Osteocyte (in vitro differentiated cells): ENCODE measurements around the gene COQ8B. TPM values are rescaled to one million over a fixed set of nuclear protein-coding genes. Genes with fewer than 3 reads are reported as not detected.
"Not testable (repeated sequence)": the region's sequence is repeated elsewhere in the genome, so short reads cannot be mapped to it uniquely, and the experiment has no call there.

Experiments
- DNase-seq: peaks from one replicate; pipeline ENCODE4 v3.0.0; 2021; ENCODE audit warnings: mixed read lengths; ENCODE audit not compliant: unreplicated experiment; ENCODE audit errors: extremely low spot score
- H3K27ac Mint-ChIP-seq: one replicate; pipeline ENCODE4 v1.8.0; 2021; ENCODE audit warnings: mild to moderate bottlenecking, mixed read lengths; ENCODE audit not compliant: unreplicated experiment
- H3K27me3 Mint-ChIP-seq: one replicate; pipeline ENCODE4 v1.8.0; 2021; ENCODE audit warnings: mixed read lengths; ENCODE audit not compliant: unreplicated experiment
- H3K36me3 Mint-ChIP-seq: one replicate; pipeline ENCODE4 v1.8.0; 2021; ENCODE audit warnings: mixed read lengths; ENCODE audit not compliant: unreplicated experiment
- H3K4me1 Mint-ChIP-seq: one replicate; pipeline ENCODE4 v1.8.0; 2021; ENCODE audit warnings: mixed read lengths; ENCODE audit not compliant: unreplicated experiment
- H3K4me3 Mint-ChIP-seq: one replicate; pipeline ENCODE4 v1.8.0; 2021; ENCODE audit warnings: mild to moderate bottlenecking, moderate library complexity, mixed read lengths; ENCODE audit not compliant: unreplicated experiment
- H3K9me3 Mint-ChIP-seq: one replicate; pipeline ENCODE4 v1.8.0; 2021; ENCODE audit warnings: mixed read lengths; ENCODE audit not compliant: unreplicated experiment
- total RNA-seq: library from RNA; stranded (reverse); gene quantifications from 2 replicates; pipeline ENCODE4 v1.2.1, GENCODE V29; 2021
- TF ChIP-seq, protein P1 (sequence below): fragments of 200-600 bp; sonication (generic); IDR thresholded peaks from 2 replicates; pipeline ENCODE4 v1.5.0; 2021; ENCODE audit warnings: antibody characterized with exemption, mild to moderate bottlenecking, moderate library complexity

Gene COQ8B
- total RNA-seq, 1 donor from 2014 or later = 42.0 TPM

DNA sequence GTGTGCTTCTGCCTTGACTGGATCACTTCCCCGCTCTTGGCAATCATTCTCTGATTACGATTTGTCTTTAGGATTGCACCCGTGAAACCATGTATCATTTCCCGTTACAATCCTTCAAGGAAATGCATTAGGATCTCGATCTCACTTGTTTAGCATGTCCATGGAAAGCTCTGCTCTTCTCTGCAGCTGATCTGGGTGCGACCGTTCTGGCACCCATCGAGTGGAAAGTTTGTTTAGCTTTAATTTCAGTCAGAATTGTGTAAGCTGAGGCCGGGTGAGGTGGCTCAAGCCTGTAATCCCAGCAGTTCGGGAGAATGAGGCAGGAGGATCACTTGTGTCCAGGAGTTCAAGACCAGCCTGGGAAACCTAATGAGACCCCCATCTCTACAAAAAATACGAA lies 57.1 kb downstream of the COQ8B start:
- Mint-ChIP-seq H3K9me3 (no peaks in the 10 kb centered on the region), H3K4me3 (no peak overlapping the region), H3K27ac (no peak overlapping the region), H3K4me1 (peaks cover 14% of the 10 kb centered on the region), H3K36me3 (no peaks in the 10 kb centered on the region), H3K27me3 (peaks cover 3% of the 10 kb centered on the region)
- no peak for DNase-seq
- TF ChIP-seq, protein P1, sequence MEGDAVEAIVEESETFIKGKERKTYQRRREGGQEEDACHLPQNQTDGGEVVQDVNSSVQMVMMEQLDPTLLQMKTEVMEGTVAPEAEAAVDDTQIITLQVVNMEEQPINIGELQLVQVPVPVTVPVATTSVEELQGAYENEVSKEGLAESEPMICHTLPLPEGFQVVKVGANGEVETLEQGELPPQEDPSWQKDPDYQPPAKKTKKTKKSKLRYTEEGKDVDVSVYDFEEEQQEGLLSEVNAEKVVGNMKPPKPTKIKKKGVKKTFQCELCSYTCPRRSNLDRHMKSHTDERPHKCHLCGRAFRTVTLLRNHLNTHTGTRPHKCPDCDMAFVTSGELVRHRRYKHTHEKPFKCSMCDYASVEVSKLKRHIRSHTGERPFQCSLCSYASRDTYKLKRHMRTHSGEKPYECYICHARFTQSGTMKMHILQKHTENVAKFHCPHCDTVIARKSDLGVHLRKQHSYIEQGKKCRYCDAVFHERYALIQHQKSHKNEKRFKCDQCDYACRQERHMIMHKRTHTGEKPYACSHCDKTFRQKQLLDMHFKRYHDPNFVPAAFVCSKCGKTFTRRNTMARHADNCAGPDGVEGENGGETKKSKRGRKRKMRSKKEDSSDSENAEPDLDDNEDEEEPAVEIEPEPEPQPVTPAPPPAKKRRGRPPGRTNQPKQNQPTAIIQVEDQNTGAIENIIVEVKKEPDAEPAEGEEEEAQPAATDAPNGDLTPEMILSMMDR = no peak

DNA sequence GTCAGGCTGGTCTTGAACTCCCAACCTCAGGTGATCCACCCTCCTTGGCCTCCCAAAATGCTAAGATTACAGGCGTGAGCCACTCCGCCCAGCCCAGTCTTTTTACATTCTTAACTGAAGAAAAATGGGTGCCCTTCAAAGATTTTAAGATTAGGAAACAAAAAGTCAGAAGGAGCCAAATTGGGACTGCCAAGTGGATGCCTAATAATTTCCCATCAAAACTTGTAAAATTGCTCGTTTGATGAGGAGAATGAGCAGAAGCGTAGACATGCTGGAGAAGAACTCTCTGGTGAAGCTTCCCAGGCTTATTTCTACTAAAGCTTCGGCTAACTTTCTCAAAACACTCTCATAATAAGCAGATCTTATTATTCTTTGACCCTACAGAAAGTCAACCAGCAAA lies 57.6 kb downstream of the COQ8B start:
- DNase-seq = no peak
- Mint-ChIP-seq H3K4me1 (peaks cover 14% of the 10 kb centered on the region), H3K27me3 (peaks cover 3% of the 10 kb centered on the region), H3K27ac (no peak overlapping the region), H3K36me3 (no peaks in the 10 kb centered on the region), H3K4me3 (no peak overlapping the region), H3K9me3 (no peaks in the 10 kb centered on the region)
- TF ChIP-seq, protein P1 = no peak

DNA sequence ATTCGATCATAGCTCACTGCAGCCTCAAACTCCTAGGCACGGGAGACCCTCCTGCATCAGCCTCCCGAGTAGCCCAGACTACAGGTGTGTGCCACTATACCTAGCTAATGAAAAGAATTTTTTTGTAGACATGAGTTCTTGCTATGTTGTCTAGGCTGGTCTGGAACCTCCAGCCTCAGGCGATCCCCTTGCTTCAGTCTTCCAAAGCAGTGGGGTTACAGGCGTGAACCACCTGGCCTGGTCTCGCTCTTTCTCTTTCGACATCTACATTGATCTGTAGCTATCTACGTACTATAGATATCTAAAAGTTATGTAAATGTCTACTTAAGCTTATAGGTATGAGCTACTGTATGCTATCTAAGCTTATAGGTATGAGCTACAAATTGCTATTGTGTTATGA lies 58.7 kb downstream of the COQ8B start:
- peaks cover 3% of the 10 kb centered on the region for H3K27me3 Mint-ChIP-seq

GRCh38 chr19:40655684-40656083 lies 61.0 kb downstream of the COQ8B start:
- H3K9me3 Mint-ChIP-seq, DNase-seq, H3K4me3 Mint-ChIP-seq, H3K27me3 Mint-ChIP-seq, H3K27ac Mint-ChIP-seq, H3K36me3 Mint-ChIP-seq: not testable (repeated sequence)
- H3K4me1 Mint-ChIP-seq = peaks cover 12% of the 10 kb centered on the region

More for the DNA sequence above, 58.7 kb downstream of the COQ8B start:
- no peaks in the 10 kb centered on the region for H3K9me3 Mint-ChIP-seq
- no peaks in the 10 kb centered on the region for H3K36me3 Mint-ChIP-seq
- TF ChIP-seq, protein P1 = no peak
- no peak overlapping the region for H3K4me3 Mint-ChIP-seq
- H3K4me1 Mint-ChIP-seq = peaks cover 4% of the 10 kb centered on the region
- H3K27ac Mint-ChIP-seq = no peak overlapping the region
- no peak for DNase-seq

GRCh38 chr19:40652303-40652702 lies 64.4 kb downstream of the COQ8B start:
- H3K36me3 Mint-ChIP-seq, H3K27me3 Mint-ChIP-seq, H3K27ac Mint-ChIP-seq, H3K9me3 Mint-ChIP-seq, DNase-seq, H3K4me3 Mint-ChIP-seq: not testable (repeated sequence)
- peaks cover 15% of the 10 kb centered on the region for H3K4me1 Mint-ChIP-seq

DNA sequence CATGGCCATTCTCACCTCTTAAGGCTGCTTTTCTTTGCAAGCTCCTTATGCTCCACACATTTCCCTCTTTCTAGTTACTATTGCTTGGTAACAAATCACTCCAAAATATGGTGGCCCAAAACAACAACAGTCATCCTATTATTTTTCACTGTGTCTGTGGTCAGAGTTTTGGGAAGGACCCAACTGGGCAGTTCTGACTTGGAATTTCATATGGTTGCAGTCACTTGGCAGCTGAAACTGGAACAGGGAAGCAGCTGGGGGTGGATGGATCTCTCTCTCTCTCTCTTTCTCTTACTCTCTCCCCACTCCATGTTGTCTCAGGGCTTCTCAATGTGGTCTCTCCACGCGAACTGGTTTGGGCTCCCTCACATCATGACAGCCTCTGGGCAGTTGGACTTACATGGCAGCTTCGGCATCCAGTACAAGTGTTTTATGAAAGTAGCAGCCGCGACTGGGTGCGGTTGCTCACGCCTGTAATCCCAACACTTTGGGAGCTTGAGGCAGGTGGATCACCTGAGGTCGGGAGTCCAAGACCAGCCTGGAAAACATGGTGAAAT lies 65.9 kb downstream of the COQ8B start:
- TF ChIP-seq, protein P1 = no peak
- Mint-ChIP-seq H3K27me3 (no peaks in the 10 kb centered on the region), H3K4me3 (no peak overlapping the region), H3K36me3 (no peaks in the 10 kb centered on the region), H3K27ac (peak overlapping the region; percentile 36), H3K4me1 (peaks cover 27% of the 10 kb centered on the region), H3K9me3 (no peaks in the 10 kb centered on the region)
- DNase-seq = no peak

DNA sequence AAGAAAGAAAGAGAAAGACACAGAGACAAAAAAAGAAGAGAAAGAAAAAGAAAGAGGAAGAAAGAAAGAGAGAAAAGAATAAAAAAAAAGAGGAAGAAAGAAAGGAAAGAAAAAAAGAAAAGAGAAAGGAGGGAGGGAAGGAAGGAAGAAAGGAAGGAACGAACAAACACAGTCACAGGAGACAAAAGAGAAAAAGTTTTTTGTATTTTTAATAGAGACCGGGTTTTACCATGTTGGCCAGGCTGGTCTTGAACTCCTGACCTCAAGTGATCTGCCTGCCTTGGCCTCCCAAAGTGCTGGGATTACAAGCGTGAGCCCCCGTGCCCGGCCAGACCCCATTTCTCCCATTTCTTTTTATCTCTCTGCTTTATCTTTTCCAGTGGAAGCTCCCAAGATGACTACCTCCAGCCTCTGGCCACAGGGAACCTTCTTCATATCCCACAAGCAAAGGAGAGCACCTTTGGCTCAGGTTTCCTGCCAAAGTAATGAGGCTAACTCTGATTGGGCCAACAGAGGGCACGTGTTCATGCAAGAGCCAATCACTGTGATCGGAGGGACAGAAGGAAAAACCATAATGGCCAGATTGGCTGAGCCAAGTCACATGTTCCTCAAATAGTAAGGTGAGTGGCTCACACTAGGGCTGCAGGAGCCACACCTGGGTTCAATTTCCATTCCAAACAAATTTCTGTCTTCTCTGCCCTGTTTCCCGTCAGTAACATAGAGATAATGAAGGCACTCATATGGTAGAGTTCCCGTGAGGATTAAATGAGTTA lies 66.6 kb downstream of the COQ8B start:
- H3K27me3 Mint-ChIP-seq, H3K9me3 Mint-ChIP-seq, H3K4me3 Mint-ChIP-seq, DNase-seq, H3K36me3 Mint-ChIP-seq: not testable (repeated sequence)
- Mint-ChIP-seq H3K27ac (peak overlapping the region; percentile 36), H3K4me1 (peaks cover 34% of the 10 kb centered on the region)
